ENCODE results near the gene IL37.

Gene IL37

GRCh38 chr2:112960230-112960825, 49.4 kb downstream of the IL37 start:
- no peak for DNase-seq (ENCODE audit: low read depth)

- DNase-seq (ENCODE audit: low read depth) = no peak
Observed at GRCh38 chr2:112962308-112963175, 51.6 kb downstream of the IL37 start.

GRCh38 chr2:112967023-112967422, 56.1 kb downstream of the IL37 start:
- no peak for DNase-seq (ENCODE audit: low read depth)

All from activated T-helper 9 cell treated with anti-CD3 and anti-CD28 coated beads, Interleukin-2, amount 50 U/mL, for 16 hours (primary cell).